Activated T-cell treated with anti-CD3 and anti-CD28 coated beads, Interleukin-2, amount 50 U/mL, for 48 hours (primary cell): ENCODE measurements around the gene RLF.
"Not testable (repeated sequence)": the region's sequence is repeated elsewhere in the genome, so short reads cannot be mapped to it uniquely, and the experiment has no call there.

Source experiments
- DNase-seq, 2 experiments: peaks; one replicate each; pipeline ENCODE4 v3.0.0-alpha.2; 2020

The RLF gene

GRCh38 chr1:40174788-40175187 lies 13.6 kb downstream of the RLF start:
- no peak for DNase-seq

- not testable (repeated sequence) for DNase-seq
Observed at GRCh38 chr1:40176989-40177388, 15.8 kb downstream of the RLF start.

GRCh38 chr1:40178200-40178599 lies 17.0 kb downstream of the RLF start:
- no peak for DNase-seq

GRCh38 chr1:40179496-40180089 lies 18.4 kb downstream of the RLF start:
- no peak for DNase-seq

- no peak for DNase-seq
Observed at GRCh38 chr1:40183055-40183710, 22.0 kb downstream of the RLF start.

GRCh38 chr1:40184193-40184592 lies 23.0 kb downstream of the RLF start:
- no peak for DNase-seq

GRCh38 chr1:40185951-40186864 lies 25.0 kb downstream of the RLF start:
- DNase-seq: peak; percentile 65 to 67

GRCh38 chr1:40187399-40187798 lies 26.2 kb downstream of the RLF start:
- no peak for DNase-seq

GRCh38 chr1:40194639-40195038 lies 33.5 kb downstream of the RLF start:
- DNase-seq: not testable (repeated sequence)

GRCh38 chr1:40197656-40198055 lies 36.5 kb downstream of the RLF start:
- no peak for DNase-seq

- no peak for DNase-seq
Observed at GRCh38 chr1:40199126-40199525, 37.9 kb downstream of the RLF start.

GRCh38 chr1:40204856-40205255 lies 43.7 kb downstream of the RLF start:
- DNase-seq: no peak

GRCh38 chr1:40210511-40211204 lies 49.5 kb downstream of the RLF start:
- no peak for DNase-seq

GRCh38 chr1:40218333-40218732 lies 57.1 kb downstream of the RLF start:
- DNase-seq: no peak

- DNase-seq: not testable (repeated sequence)
Observed at GRCh38 chr1:40221471-40221905, 60.3 kb downstream of the RLF start.

- DNase-seq: no peak
Observed at GRCh38 chr1:40221977-40222772, 61.0 kb downstream of the RLF start.

GRCh38 chr1:40224040-40224439 lies 62.9 kb downstream of the RLF start:
- peak in 1 of 2 experiments; percentile 27 for DNase-seq

- DNase-seq: no peak
Observed at GRCh38 chr1:40226192-40226591, 65.0 kb downstream of the RLF start.

GRCh38 chr1:40232444-40232843 lies 71.3 kb downstream of the RLF start:
- peak; percentile 62 to 69 for DNase-seq

- no peak for DNase-seq
Observed at GRCh38 chr1:40239626-40240025, 78.4 kb downstream of the RLF start.

GRCh38 chr1:40240390-40240789 lies 79.2 kb downstream of the RLF start:
- DNase-seq: no peak

- DNase-seq: no peak
Observed at GRCh38 chr1:40241362-40241761, 80.2 kb downstream of the RLF start.
